Uterus (tissue), 4 donors: ENCODE measurements around the gene RGL3. TPM values are rescaled to one million over a fixed set of nuclear protein-coding genes. Genes with fewer than 3 reads are reported as not detected.

ENCODE experiments used
- DNase-seq, 2 donors: peaks; one replicate each; pipeline ENCODE4 v3.0.0-alpha.2; 2019 to 2020
- H3K27ac ChIP-seq, 2 donors: fragments of 200-600 bp; sonication (generic); 1 replicate in 1 of 2; 2 replicates in 1 of 2; pipeline ENCODE4 v1.5.1; 2016 to 2018
- H3K27me3 ChIP-seq, 2 donors: fragments of 200-600 bp; sonication (generic); one replicate each; pipeline ENCODE4 v1.5.1; 2018 to 2019; ENCODE audit warnings: control low read depth in 1 of 2
- H3K36me3 ChIP-seq, 2 donors: fragments of 200-600 bp; sonication (generic); one replicate each; pipeline ENCODE4 v1.5.1; 2019; ENCODE audit warnings: control low read depth in 1 of 2
- H3K4me1 ChIP-seq, 2 donors: fragments of 200-600 bp; sonication (generic); one replicate each; pipeline ENCODE4 v1.5.1; 2018 to 2019; ENCODE audit warnings: control low read depth in 1 of 2
- H3K4me3 ChIP-seq, 2 donors: fragments of 200-600 bp; sonication (generic); 1 replicate in 1 of 2; 2 replicates in 1 of 2; pipeline ENCODE4 v1.5.1; 2018 to 2019; ENCODE audit warnings: mild to moderate bottlenecking in 1 of 2
- H3K9me3 ChIP-seq, 2 donors: fragments of 200-600 bp; sonication (generic); one replicate each; pipeline ENCODE4 v1.5.1; 2019; ENCODE audit warnings: control low read depth in 1 of 2
- CTCF ChIP-seq, 4 experiments: fragments of 200-600 bp in 2 of 4; fragments of 450-650 bp in 2 of 4; sonication (generic) in 2 of 4; IDR thresholded peaks; one replicate each; pipeline ENCODE4 v1.5.1; 2016 to 2019; ENCODE audit warnings: antibody characterized with exemption in 4 of 4, mild to moderate bottlenecking in 2 of 4, moderate library complexity in 1 of 4
- POLR2A ChIP-seq, 2 donors: fragments of 450-650 bp; IDR thresholded peaks; one replicate each; pipeline ENCODE4 v1.6.1; 2016; ENCODE audit warnings: antibody characterized with exemption in 2 of 2, mild to moderate bottlenecking in 1 of 2, moderate library complexity in 1 of 2
- intact Hi-C: fragments of 100-400 bp; cut with DNase I; formaldehyde crosslinking; loops from one replicate; pipeline ENCODE4 v1.15.1; 2023; ENCODE audit warnings: low total_unique reads
- total RNA-seq, 4 donors: library from RNA; depleted of rRNA in 3 of 4; stranded (reverse); fragments of >200 nt in 3 of 4; gene quantifications; one replicate each; pipeline versions ENCODE4 v1.1.0 to v1.2.4, GENCODE V29; 2014 to 2023
- donor health status: DM: yes; HTN: yes; CAD: no.

The RGL3 gene
- total RNA-seq, 4 donors from 2014 or later: 1.0 to 19.0 (median 13.2) TPM

GRCh38 chr19:11397089-11397610 is 22.0 kb downstream of the RGL3 start:
- no peaks in the 10 kb centered on the region for H3K9me3 ChIP-seq
- DNase-seq: no peak
- intact Hi-C loops: no loop called here
- no peak for TF ChIP-seq CTCF (IDR thresholded peaks at IDR 0.05)
- TF ChIP-seq POLR2A (IDR thresholded peaks at IDR 0.05): no peak
- no peaks in the 10 kb centered on the region for H3K27me3 ChIP-seq
- H3K36me3 ChIP-seq: no peaks in the 10 kb centered on the region
- no peak overlapping the region for H3K4me3 ChIP-seq
- no peak overlapping the region for H3K27ac ChIP-seq
- H3K4me1 ChIP-seq: no peaks in the 10 kb centered on the region

DNA sequence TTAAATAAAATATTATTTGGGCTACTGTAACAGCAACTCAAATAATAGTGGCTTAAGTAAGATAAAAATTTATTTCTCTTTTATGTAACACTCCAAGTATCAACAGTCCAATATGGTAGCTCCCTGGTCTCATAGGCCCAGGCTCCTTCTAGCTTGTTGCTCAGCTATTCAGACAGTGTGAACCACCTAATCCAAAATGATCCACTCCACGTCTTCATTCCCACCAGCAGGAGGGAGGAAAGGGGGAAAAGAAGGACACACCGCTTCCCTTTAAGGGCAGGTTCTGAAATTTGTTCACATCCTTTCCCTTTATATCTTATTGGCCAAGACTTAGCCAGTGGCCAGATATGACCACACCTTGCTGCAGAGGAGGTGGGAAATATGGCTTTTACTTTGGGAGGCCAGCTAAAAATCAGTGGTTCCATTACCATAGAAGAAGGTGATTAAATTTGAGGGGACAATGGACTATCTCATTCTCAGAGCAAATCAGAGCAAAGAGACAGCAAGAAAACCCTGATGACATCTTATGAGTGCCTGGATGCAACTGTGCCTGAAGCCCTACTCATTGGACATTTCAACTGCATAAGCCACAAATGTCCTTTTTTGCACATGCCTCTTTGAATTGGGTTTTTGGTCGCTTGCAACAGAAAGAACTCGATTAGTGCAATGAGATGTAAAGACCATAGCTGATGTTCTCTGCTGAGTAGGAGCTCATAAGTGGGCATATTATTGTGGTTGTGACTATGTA is 28.0 kb downstream of the RGL3 start:
- Histone ChIP-seq H3K27ac (no peak overlapping the region), H3K36me3 (no peaks in the 10 kb centered on the region), H3K27me3 (no peaks in the 10 kb centered on the region), H3K4me1 (no peaks in the 10 kb centered on the region), H3K9me3 (no peaks in the 10 kb centered on the region), H3K4me3 (no peak overlapping the region)
- TF ChIP-seq POLR2A (IDR thresholded peaks at IDR 0.05) (no peak), CTCF (IDR thresholded peaks at IDR 0.05) (no peak)
- intact Hi-C loops: no loop called here
- no peak for DNase-seq

- intact Hi-C loops: no loop called here
- TF ChIP-seq POLR2A (IDR thresholded peaks at IDR 0.05): no peak
- no peak for TF ChIP-seq CTCF (IDR thresholded peaks at IDR 0.05)
- H3K36me3 ChIP-seq: no peaks in the 10 kb centered on the region
Measured at GRCh38 chr19:11390359-11390758, 28.8 kb downstream of the RGL3 start.

DNA sequence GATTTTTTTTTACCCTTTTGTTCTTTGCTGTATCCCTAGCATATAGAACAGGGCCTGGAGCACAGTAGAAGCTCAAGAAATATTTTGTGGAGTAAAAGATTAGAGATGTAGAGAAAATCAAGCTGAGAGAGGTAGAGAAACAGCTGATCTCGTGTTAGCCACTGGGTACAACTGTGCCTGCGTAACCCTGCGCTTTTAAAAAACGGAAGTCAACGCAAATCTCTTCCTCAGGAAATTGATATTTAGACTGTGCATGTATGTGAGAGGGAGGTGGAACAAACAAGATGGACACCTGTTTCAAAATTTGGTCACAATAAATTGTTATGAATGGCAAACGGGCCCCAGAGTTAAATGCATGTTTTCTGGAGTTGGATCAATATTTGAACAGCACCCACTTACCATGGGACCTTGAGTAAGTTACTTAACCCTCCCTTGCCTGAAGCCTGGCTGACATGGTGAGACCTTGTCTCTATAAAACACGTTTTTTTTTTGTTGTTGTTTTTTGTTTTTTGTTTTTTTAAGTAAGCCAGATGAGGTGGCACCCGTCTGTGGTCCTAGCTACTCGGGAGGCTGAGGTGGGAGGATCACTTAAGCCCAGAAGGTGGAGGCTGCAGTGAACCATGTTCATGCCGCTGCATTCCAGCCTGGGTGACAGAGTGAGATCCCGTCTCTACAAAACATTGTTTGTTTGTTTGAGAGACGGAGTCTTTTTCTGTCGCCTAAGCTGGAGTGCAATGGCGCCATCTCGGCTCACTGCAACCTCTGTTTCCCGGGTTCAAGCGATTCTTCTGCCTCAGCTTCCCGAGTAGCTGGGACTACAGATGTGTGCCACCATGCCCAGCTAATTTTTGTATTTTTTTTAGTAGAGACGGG is 31.7 kb downstream of the RGL3 start:
- Histone ChIP-seq H3K36me3 (no peaks in the 10 kb centered on the region), H3K9me3 (no peaks in the 10 kb centered on the region), H3K4me3 (no peak overlapping the region), H3K27me3 (peaks cover 12 to 13% of the 10 kb centered on the region in 2 donors), H3K27ac (no peak overlapping the region), H3K4me1 (peaks cover 0 to 13% of the 10 kb centered on the region in 2 donors)
- DNase-seq: no peak
- intact Hi-C loops: no loop called here
- TF ChIP-seq POLR2A (IDR thresholded peaks at IDR 0.05) (no peak), CTCF (IDR thresholded peaks at IDR 0.05) (no peak)

More at GRCh38 chr19:11390359-11390758, 28.8 kb downstream of the RGL3 start:
- no peaks in the 10 kb centered on the region for H3K4me1 ChIP-seq
- no peak overlapping the region for H3K4me3 ChIP-seq
- no peaks in the 10 kb centered on the region for H3K27me3 ChIP-seq
- no peak overlapping the region for H3K27ac ChIP-seq
- no peaks in the 10 kb centered on the region for H3K9me3 ChIP-seq
- no peak for DNase-seq

- intact Hi-C loops: no loop called here
- H3K4me1 ChIP-seq: peaks cover 0 to 19% of the 10 kb centered on the region in 2 donors
- TF ChIP-seq POLR2A (IDR thresholded peaks at IDR 0.05): no peak
- TF ChIP-seq CTCF (IDR thresholded peaks at IDR 0.05): no peak
- H3K27me3 ChIP-seq: peaks cover 15 to 19% of the 10 kb centered on the region in 2 donors
- no peak overlapping the region for H3K4me3 ChIP-seq
- DNase-seq: no peak
- no peak overlapping the region for H3K27ac ChIP-seq
- no peaks in the 10 kb centered on the region for H3K36me3 ChIP-seq
- H3K9me3 ChIP-seq: no peaks in the 10 kb centered on the region
Measured at GRCh38 chr19:11384778-11385129, 34.4 kb downstream of the RGL3 start.
